Vagina (tissue), 2 donors: ENCODE measurements around the gene AMN1.

Experiments used
- CTCF ChIP-seq, 3 experiments: fragments of 450-650 bp in 2 of 3; fragments of 200-600 bp in 1 of 3; sonication (generic) in 1 of 3; IDR thresholded peaks; one replicate each; pipeline ENCODE4 v1.5.1; 2017 to 2019; ENCODE audit warnings: antibody characterized with exemption in 3 of 3, mild to moderate bottlenecking in 2 of 3, moderate library complexity in 2 of 3
- POLR2AphosphoS5 ChIP-seq, 2 donors: sonication (generic); formaldehyde crosslinking; IDR thresholded peaks; one replicate each; pipeline ENCODE4 v1.9.0; 2017; ENCODE audit warnings: antibody characterized with exemption in 2 of 2, mild to moderate bottlenecking in 2 of 2, low read depth in 1 of 2; ENCODE audit not compliant: insufficient read depth in 1 of 2

GRCh38 chr12:31702047-31702446, 26.8 kb downstream of the AMN1 start:
- TF ChIP-seq CTCF (IDR thresholded peaks at IDR 0.05) (no peak), POLR2AphosphoS5 (IDR thresholded peaks at IDR 0.05; ENCODE audit: insufficient read depth in 1 of 2, low read depth in 1 of 2) (no peak)
